Suppressor macrophage (primary cell): ENCODE results near the gene SDK1.
"Not testable (repeated sequence)": the region's sequence is repeated elsewhere in the genome, so short reads cannot be mapped to it uniquely, and the experiment has no call there.

ENCODE experiments used
- DNase-seq, 4 experiments: peaks; one replicate each; pipeline ENCODE4 v3.0.0-alpha.2; 2020 to 2022

SDK1 gene

GRCh38 chr7:4084271-4084670 lies 783.2 kb downstream of the SDK1 start:
- no peak for DNase-seq

DNA sequence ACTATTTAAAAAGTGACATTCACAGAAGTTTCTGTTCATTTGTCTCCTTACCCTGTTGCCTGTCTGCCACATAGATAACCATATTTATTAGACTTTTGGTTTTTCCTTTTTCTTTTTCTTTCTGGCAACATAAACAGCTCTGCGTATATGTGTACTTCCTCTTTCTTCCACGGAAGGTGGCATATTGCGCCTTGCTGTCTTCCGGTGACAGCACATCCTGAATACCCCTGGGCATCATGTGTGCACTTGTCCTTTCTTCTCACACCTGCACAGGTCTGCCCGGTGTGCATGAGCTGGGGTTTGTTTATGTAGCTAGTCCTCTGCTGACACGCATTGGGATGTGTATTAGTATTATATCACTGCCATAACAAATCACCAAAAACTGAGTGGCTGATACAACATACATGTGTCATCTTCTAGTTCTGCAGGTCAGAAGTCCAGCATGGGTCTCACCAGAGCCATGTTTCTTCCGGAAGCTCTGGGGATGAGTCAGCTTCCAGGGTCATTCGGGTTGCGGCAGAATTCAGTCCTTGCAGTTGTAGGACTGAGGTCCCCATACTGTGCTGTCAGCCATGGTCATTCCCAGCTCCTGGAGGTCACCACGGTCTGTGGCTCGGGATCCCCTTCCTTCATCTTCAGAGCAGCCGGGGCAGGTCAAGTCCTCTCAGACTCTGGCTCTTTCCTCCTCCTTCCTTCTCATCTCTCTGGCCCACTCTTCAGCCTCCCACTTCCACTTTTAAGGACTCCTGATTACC lies 785.1 kb downstream of the SDK1 start:
- DNase-seq: peak in 1 of 4 experiments; percentile 4

- DNase-seq: no peak
Observed at GRCh38 chr7:4086723-4087122, 785.7 kb downstream of the SDK1 start.

- no peak for DNase-seq
Observed at GRCh38 chr7:4091767-4092166, 790.7 kb downstream of the SDK1 start.

- no peak for DNase-seq
Observed at GRCh38 chr7:4093035-4093434, 792.0 kb downstream of the SDK1 start.

- DNase-seq: no peak
Observed at GRCh38 chr7:4093483-4093882, 792.4 kb downstream of the SDK1 start.

GRCh38 chr7:4094158-4094557 lies 793.1 kb downstream of the SDK1 start:
- DNase-seq: not testable (repeated sequence)

DNA sequence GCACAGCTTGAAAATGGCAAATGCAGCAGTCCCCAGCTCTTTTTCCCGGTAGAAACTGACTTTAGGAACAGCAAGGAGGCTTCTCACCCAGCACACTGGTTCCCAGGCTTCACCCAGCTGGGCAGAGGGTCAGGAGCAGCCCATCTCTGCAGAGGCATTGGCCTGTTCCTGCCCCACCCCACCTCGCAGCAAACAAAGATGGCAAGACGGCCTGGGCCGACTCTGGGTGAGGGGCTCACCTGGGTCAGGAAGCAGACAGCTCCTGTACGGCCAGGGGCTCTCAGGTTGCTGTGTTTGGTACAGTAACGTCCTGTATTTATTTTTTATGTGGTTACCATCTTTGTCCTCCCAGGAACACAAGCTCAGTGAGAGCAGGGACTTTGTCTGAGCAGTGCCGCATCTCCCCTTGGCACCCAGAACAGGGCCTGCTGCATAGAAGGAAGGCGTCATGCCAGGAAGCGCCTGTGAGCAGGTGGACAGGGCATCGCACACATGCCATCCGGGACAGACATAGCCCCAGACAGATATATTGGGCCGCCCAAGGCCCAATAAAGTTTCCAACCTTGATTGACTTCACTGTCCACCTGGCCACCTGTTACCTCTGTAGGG lies 796.1 kb downstream of the SDK1 start:
- no peak for DNase-seq

GRCh38 chr7:4098169-4098568 lies 797.1 kb downstream of the SDK1 start:
- DNase-seq: no peak

- no peak for DNase-seq
Observed at GRCh38 chr7:4099651-4100050, 798.6 kb downstream of the SDK1 start.

GRCh38 chr7:4100148-4100547 lies 799.1 kb downstream of the SDK1 start:
- no peak for DNase-seq

GRCh38 chr7:4100691-4101090 lies 799.6 kb downstream of the SDK1 start:
- DNase-seq: no peak

GRCh38 chr7:4102231-4102841 lies 801.3 kb downstream of the SDK1 start:
- DNase-seq: no peak

DNA sequence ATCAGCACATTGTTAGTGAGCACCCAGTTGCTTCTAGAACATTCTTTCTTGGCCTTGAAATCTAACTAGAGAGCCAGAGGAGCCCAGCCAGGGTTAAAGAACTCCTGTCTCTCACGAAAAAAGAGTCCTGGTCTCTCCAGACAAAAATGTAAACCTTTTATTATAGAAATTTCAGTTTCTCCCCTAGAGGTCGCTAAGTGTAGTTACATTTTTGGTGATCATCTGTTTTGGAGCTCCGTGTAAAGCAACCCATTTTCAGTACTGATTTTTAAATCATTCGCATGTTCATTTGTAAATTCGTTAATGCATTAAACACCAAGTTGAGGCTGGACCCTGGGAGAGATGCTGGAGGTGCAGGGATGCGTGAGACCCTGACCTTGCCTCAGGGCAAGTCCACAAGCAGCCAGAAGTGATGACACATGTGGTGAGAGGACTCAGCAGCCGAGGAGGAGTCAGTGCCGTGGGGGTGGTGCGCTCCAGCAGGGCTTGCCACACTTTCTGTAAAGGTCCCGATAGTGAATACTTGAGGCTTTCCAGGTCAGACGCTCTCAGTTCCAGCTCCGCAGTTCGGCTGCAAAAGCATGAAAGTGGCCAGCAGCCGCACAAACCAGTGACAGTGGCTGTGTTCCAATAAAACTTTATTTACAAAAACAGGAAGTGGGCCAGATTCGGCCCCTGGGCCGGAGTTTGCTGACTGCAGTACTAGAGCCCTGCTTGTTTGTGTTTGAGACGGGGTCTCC lies 802.5 kb downstream of the SDK1 start:
- peak in 1 of 4 experiments; percentile 30 for DNase-seq

- DNase-seq: no peak
Observed at GRCh38 chr7:4107839-4108238, 806.8 kb downstream of the SDK1 start.

DNA sequence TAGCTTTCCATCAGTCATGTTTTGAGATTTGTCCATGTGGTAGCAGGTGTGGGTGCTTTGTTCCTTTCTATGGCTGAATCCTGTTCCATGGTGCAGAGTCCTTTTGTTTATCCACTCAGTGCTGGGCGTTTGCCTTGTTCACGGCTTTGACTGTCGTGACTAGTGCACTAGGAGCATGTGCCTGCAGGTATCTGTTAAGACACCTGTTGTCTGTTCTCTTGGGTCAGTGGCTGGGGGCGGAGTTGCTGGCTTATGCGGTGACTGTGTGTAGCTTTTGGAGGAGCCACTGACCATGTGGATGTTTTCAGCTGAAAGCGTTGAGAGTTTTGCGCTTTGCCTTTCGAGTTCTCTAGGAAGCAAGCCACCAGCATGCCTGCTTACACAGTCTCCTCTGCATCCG lies 807.9 kb downstream of the SDK1 start:
- DNase-seq: no peak

DNA sequence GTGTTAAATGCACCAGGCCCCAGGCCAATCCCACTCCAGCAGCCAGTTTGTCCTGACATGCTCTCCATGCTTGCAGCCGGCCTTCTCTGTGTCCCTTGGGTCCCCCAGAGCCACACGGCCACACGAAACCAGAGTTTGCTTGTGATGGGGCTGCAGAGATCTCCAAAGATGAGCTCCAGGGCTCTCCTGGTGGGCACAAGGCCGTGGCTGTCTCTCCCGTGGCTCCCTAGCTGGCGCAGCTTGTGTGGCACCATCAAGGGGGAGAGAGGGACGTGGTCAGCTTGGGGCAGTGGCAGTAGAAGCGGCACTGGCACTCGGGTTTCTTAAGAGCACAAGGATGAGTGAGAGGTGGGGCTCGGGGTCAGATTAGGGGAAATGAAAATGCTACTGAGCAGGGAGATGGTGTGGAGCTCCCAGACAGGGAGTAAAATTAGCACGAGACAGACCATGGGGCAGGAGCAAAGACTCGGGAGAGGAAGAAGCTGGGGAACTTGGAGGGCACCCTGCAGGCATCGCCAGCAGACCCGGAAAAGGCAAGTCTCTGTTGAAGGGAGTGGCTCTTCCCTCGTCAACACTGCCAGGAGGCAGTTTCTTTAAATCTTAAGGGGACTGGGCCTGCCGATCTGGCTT lies 808.5 kb downstream of the SDK1 start:
- DNase-seq: peak in 3 of 4 experiments; percentile 8 to 64 (median 18)

DNA sequence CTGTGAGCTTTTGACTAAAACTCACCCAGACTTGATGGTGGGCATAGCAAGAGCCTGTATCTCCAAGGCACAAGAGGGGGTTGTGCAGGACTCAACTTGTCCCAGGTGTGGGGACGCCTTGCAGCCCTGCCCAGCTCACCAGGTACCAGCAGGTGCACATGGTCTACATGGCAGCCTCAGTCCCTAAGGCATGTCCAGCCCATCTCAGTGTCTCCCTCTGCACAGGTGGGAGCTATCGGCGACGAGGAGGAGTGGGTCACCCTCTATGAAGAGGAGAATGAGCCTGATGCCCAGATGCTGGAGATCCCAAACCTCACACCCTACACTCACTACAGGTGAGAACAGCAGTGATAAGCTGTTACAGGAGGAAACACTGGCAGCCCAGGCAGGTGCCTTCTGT lies 809.4 kb downstream of the SDK1 start:
- DNase-seq: no peak

- no peak for DNase-seq
Observed at GRCh38 chr7:4111166-4111565, 810.1 kb downstream of the SDK1 start.

DNA sequence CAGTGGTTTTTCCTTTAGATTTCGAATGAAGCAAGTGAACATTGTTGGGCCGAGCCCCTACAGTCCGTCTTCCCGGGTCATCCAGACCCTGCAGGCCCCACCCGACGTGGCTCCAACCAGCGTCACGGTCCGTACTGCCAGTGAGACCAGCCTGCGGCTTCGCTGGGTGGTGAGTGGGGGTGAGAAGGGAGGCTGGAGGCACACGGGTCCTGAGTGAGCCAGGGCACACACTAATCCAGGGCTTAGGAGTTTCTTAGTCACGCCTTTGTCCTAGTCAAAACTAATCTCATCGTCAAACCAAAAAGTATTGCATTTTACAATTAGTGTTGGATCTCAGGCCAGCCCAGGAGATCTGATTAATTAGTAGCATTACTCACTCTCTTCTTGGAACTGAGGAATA lies 812.2 kb downstream of the SDK1 start:
- DNase-seq: no peak

GRCh38 chr7:4113976-4114375 lies 812.9 kb downstream of the SDK1 start:
- DNase-seq: no peak

DNA sequence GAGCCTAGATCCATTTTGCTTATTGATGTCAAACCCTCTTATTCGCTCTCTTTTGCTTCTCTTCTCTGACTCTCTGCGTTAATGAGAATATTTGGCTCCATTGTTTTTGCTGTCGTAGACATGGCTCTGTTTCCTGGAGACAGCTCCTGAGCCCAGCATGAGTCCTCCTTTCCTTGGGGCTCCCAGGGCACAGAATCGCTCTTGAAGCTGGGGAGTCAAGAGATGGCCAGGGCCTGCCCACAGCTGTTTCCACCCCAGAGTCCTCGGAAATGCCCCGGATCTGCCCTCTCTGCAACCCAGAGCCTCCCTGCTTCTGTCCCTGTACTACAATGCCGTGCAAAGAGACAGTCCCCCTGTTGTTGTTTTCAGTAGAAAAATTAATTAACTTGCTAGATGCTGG lies 814.4 kb downstream of the SDK1 start:
- no peak for DNase-seq
